Epithelial cell of alveolus of lung (primary cell): ENCODE results near the gene KRTAP4-2. TPM values are rescaled to one million over a fixed set of nuclear protein-coding genes. Genes with fewer than 3 reads are reported as not detected.

Experiments
- total RNA-seq: library from RNA; depleted of rRNA; stranded (reverse); fragments of >200 nt; gene quantifications from 2 replicates; pipeline ENCODE4 v1.2.1, GENCODE V29; 2015

KRTAP4-2 gene
- not detected in 2 replicates for total RNA-seq

DNA sequence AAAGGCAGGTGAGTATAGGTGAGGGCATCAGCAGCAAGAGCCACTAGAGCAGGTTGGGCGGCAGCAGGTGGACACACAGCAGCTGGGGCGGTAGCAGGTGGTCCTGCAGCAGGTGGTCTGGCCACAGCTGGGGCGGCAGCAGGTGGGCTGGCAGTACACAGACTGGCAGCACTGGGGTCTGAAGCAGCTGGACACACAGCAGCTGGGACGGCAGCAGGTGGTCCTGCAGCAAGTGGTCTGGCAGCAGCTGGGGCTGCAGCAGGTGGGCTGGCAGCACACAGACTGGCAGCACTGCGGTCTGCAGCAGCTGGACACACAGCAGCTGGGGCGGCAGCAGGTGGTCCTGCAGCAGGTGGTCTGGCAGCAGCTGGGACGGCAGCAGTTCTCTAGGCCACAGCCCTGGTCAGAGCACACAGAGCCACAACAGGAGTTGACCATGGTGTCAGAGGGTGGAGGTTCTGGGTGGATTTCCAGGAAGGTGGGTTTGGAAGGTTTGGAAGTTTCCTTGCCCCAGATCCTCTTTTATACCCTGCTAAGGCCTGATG lies at the start of gene KRTAP4-2:
KRTAP4-2 (minus strand) TSS at position 495 of the 545 bp plus-strand sequence; CDS start at position 438, 57 bp downstream.

DNA sequence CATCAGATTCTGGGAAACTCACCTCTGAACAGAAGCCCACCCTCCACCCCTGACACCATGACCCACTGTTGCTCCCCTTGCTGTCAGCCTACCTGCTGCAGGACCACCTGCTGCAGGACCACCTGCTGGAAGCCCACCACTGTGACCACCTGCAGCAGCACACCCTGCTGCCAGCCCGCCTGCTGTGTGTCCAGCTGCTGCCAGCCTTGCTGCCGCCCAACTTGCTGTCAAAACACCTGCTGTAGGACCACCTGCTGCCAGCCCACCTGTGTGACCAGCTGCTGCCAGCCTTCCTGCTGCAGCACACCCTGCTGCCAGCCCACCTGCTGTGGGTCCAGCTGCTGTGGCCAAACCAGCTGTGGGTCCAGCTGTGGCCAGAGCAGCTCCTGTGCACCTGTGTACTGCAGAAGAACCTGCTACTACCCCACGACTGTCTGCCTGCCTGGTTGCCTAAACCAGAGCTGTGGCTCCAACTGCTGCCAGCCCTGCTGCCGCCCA lies 48.6 kb upstream of the KRTAP4-2 start, which contains the start of gene KRTAP9-2:
KRTAP9-2 (plus strand) TSS at position 51 of the 498 bp plus-strand sequence; CDS start at position 58, 7 bp downstream.

DNA sequence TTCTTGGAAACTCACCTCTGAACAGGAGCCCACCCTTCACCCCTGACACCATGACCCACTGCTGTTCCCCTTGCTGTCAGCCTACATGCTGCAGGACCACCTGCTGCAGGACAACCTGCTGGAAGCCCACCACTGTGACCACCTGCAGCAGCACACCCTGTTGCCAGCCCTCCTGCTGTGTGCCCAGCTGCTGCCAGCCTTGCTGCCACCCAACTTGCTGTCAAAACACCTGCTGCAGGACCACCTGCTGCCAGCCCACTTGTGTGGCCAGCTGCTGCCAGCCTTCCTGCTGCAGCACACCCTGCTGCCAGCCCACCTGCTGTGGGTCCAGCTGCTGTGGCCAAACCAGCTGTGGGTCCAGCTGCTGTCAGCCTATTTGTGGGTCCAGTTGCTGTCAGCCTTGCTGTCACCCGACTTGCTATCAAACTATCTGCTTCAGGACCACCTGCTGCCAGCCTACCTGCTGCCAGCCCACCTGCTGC lies 11.9 kb upstream of the KRTAP4-2 start, which contains the start of gene KRTAP9-1:
KRTAP9-1 (plus strand) TSS at position 51 of the 482 bp plus-strand sequence; CDS start at position 51, 0 bp downstream.

DNA sequence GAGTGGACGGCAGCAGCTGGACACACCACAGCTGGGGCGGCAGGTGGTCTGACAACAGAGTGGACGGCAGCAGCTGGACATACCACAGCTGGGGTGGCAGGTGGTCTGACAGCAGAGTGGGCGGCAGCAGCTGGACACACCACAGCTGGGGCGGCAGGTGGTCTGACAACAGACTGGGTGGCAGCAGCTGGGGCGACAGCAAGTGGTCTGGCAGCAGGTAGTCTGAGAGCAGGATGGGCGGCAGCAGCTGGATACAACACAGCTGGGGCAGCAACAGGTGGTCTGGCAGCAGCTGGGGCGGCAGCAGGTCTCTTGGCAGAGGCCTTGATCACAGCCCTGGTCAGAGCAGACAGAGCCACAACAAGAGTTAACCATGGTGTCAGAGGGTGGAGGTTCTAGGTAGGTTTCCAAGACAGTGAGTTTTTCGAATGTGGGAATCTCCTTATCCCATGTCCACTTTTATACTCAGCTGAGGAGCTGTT lies 6.5 kb upstream of the KRTAP4-2 start, which contains the start of gene KRTAP4-1:
KRTAP4-1 (minus strand) TSS at position 432 of the 482 bp plus-strand sequence; CDS start at position 375, 57 bp downstream.

DNA sequence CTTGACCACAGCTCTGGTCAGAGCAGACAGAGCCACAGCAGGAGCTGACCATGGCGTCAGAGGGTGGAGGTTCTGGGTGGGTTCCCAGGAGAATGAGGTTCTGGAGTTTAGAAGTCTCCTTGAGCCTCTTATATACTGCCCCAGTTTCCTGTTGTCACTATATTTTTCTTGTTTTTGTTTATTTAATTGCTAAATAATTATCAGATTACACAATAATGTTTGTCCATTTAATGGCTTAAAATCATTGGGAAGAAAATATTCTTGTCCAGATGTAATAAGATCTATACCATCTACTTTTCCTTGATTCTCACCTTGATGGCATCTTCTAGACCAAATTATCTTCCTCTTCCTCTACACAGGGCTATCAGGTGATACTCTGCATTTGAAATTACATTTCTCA lies 9.9 kb downstream of the KRTAP4-2 start, which contains the start of gene KRTAP4-3:
KRTAP4-3 (minus strand) TSS at position 101 of the 400 bp plus-strand sequence; CDS start at position 52, 49 bp downstream.

DNA sequence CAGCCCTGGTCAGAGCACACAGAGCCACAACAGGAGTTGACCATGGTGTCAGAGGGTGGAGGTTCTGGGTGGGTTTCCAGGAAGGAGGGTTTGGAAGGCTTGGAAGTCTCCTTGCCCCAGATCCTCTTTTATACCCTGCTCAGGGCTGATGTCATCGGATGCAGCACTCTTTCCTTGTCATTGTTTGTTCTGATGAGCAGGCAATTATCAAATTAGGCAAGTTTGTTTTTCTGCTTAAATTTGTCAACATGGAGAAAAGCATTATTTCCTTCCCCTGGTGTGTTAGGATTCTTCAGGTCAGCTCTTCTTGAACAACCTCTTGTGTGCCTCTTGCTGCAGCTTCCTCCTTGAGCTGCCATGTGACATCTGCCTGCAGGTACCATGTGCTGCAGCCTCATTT lies 17.4 kb downstream of the KRTAP4-2 start, which contains the start of gene KRTAP4-4:
KRTAP4-4 (minus strand) TSS at position 101 of the 400 bp plus-strand sequence; CDS start at position 44, 57 bp downstream.

DNA sequence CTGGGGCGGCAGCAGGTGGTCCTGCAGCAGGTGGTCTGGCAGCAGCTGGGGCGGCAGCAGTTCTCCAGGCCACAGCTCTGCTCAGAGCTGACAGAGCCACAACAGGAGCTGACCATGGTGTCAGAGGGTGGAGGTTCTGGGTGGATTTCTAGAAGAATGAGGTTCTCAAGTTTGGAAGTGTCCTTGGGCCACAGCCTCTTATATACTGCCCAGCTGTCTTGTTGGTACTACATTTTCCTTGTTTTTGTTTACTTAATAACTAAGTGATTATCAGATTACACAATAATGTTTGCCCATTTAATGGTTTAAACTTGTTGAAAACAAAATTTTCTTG lies 28.4 kb downstream of the KRTAP4-2 start, which contains the start of gene KRTAP4-5:
KRTAP4-5 (minus strand) TSS at position 174 of the 334 bp plus-strand sequence; CDS start at position 116, 58 bp downstream.

DNA sequence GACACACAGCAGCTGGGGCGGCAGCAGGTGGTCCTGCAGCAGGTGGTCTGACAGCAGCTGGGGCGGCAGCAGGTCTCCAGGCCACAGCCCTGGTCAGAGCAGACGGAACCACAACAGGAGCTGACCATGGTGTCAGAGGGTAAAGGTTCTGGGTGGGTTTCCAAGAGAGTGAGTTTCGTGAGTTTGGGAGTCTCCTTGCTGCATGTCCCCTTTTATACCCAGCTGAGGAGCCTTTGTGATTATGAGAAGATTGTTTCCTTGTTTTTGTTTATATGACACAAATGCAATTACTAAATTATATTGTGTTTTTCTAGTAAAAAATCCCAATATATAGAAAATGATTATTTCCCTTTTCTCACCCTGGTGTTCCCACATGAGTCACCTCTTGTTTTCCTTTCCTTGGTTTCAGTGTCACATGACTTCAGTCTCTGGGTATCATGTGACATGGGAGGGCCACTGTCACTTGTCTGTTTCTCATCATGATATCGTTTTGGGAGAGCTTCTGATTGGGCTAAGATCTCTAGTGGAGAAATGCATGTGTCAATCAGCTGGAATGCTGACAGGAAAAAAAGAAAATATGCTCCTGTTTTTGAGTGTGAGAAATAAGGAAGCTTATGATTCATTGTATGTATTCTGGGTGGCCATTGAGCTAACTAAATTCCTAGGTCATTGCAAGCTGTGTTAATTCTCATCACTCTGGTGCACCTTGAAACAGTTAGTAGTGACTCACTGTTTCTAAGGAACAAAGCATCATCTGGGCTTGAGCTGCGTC lies 37.5 kb downstream of the KRTAP4-2 start, which contains the start of gene KRTAP4-6:
KRTAP4-6 (minus strand) TSS at position 185 of the 772 bp plus-strand sequence; CDS start at position 128, 57 bp downstream.

Other genes starting within 250 kb of the KRTAP4-2 start
- under 0.01 TPM in 1 of 2 replicates, not detected in the other for gene KRT23, start 240.6 kb downstream of the KRTAP4-2 start, total RNA-seq
- gene KRT39, start 211.3 kb downstream of the KRTAP4-2 start, total RNA-seq = 0.52 TPM in 1 of 2 replicates, not detected in the other
- not detected in 2 replicates for gene KRT40, start 193.9 kb downstream of the KRTAP4-2 start, total RNA-seq
- gene KRTAP3-3, start 184.1 kb downstream of the KRTAP4-2 start, total RNA-seq = not detected in 2 replicates
- gene KRTAP3-2, start 178.3 kb downstream of the KRTAP4-2 start, total RNA-seq = not detected in 2 replicates
- not detected in 2 replicates for gene KRTAP3-1, start 169.1 kb downstream of the KRTAP4-2 start, total RNA-seq
- gene KRTAP1-5, start 151.0 kb downstream of the KRTAP4-2 start, total RNA-seq = 10.1 TPM in 1 of 2 replicates, not detected in the other
- not detected in 2 replicates for gene KRTAP1-4, start 148.0 kb downstream of the KRTAP4-2 start, total RNA-seq
- not detected in 2 replicates for gene KRTAP1-3, start 143.3 kb downstream of the KRTAP4-2 start, total RNA-seq
- not detected in 2 replicates for gene KRTAP1-1, start 136.8 kb downstream of the KRTAP4-2 start, total RNA-seq
- gene KRTAP2-1, start 130.9 kb downstream of the KRTAP4-2 start, total RNA-seq = not detected in 2 replicates
- not detected in 2 replicates for gene KRTAP2-2, start 123.0 kb downstream of the KRTAP4-2 start, total RNA-seq
- gene KRTAP2-3, start 118.1 kb downstream of the KRTAP4-2 start, total RNA-seq = 1.9 TPM in 1 of 2 replicates, not detected in the other
- gene KRTAP2-4, start 112.3 kb downstream of the KRTAP4-2 start, total RNA-seq = not detected in 2 replicates
- gene KRTAP4-7, start 94.1 kb downstream of the KRTAP4-2 start, total RNA-seq = not detected in 2 replicates
- gene KRTAP4-8, start 80.1 kb downstream of the KRTAP4-2 start, total RNA-seq = not detected in 2 replicates
- gene KRTAP4-16, start 76.0 kb downstream of the KRTAP4-2 start, total RNA-seq = not detected in 2 replicates
- gene KRTAP4-9, start 72.8 kb downstream of the KRTAP4-2 start, total RNA-seq = not detected in 2 replicates
- not detected in 2 replicates for gene KRTAP4-11, start 59.8 kb downstream of the KRTAP4-2 start, total RNA-seq
- gene KRTAP4-12, start 54.0 kb downstream of the KRTAP4-2 start, total RNA-seq = not detected in 2 replicates
- gene KRTAP4-6, start 37.7 kb downstream of the KRTAP4-2 start, total RNA-seq = not detected in 2 replicates
- gene KRTAP4-5, start 28.4 kb downstream of the KRTAP4-2 start, total RNA-seq = not detected in 2 replicates
- gene KRTAP4-4, start 17.5 kb downstream of the KRTAP4-2 start, total RNA-seq = not detected in 2 replicates
- gene KRTAP4-3, start 10.0 kb downstream of the KRTAP4-2 start, total RNA-seq = not detected in 2 replicates
- gene KRTAP4-1, start 6.7 kb upstream of the KRTAP4-2 start, total RNA-seq = 0.13 TPM in 1 of 2 replicates, not detected in the other
- gene KRTAP9-1, start 11.7 kb upstream of the KRTAP4-2 start, total RNA-seq = not detected in 2 replicates
- not detected in 2 replicates for gene KRTAP9-2, start 48.4 kb upstream of the KRTAP4-2 start, total RNA-seq
- not detected in 2 replicates for gene KRTAP9-3, start 54.2 kb upstream of the KRTAP4-2 start, total RNA-seq
- not detected in 2 replicates for gene KRTAP9-8, start 59.8 kb upstream of the KRTAP4-2 start, total RNA-seq
- gene KRTAP9-4, start 71.5 kb upstream of the KRTAP4-2 start, total RNA-seq = not detected in 2 replicates
- not detected in 2 replicates for gene KRTAP9-9, start 77.2 kb upstream of the KRTAP4-2 start, total RNA-seq
- not detected in 2 replicates for gene KRTAP9-6, start 87.2 kb upstream of the KRTAP4-2 start, total RNA-seq
- gene KRTAP9-7, start 97.5 kb upstream of the KRTAP4-2 start, total RNA-seq = not detected in 2 replicates
- gene KRTAP29-1, start 124.6 kb upstream of the KRTAP4-2 start, total RNA-seq = not detected in 2 replicates
- gene KRTAP16-1, start 131.1 kb upstream of the KRTAP4-2 start, total RNA-seq = not detected in 2 replicates
- not detected in 2 replicates for gene KRTAP17-1, start 137.5 kb upstream of the KRTAP4-2 start, total RNA-seq
- gene KRT33A, start 172.6 kb upstream of the KRTAP4-2 start, total RNA-seq = not detected in 2 replicates
- gene KRT33B, start 191.6 kb upstream of the KRTAP4-2 start, total RNA-seq = not detected in 2 replicates
- gene KRT34, start 204.1 kb upstream of the KRTAP4-2 start, total RNA-seq = 8.0 TPM in 1 of 2 replicates, not detected in the other
- not detected in 2 replicates for gene KRT31, start 219.4 kb upstream of the KRTAP4-2 start, total RNA-seq
- not detected in 2 replicates for gene KRT37, start 246.4 kb upstream of the KRTAP4-2 start, total RNA-seq